ENCODE data around the gene SCAI. TPM values are rescaled to one million over a fixed set of nuclear protein-coding genes. Genes with fewer than 3 reads are reported as not detected.

The SCAI gene
- total and polyA plus RNA-seq, 4 donors = 1.4 to 39.9 (median 8.0) TPM

- no peaks in the 10 kb centered on the region for H3K4me1 ChIP-seq (ENCODE audit: control insufficient read depth in 5 of 5, insufficient read depth in 5 of 5, low read length in 5 of 5)
- H3K4me3 ChIP-seq = no peak overlapping the region
- 95 to 98% methylated on average over 5 of the region's 5 CpGs for WGBS, 2 donors
- no peak for TF ChIP-seq CTCF (IDR thresholded peaks at IDR 0.05; ENCODE audit: control extremely low read depth, extremely low read depth)
- H3K27me3 ChIP-seq (ENCODE audit: control insufficient read depth in 3 of 3, insufficient read depth in 3 of 3, low read length in 2 of 3) = no peaks in the 10 kb centered on the region
- peaks cover 3 to 33% (median 19%) of the 10 kb centered on the region in 4 donors for H3K36me3 ChIP-seq (ENCODE audit: control insufficient read depth in 4 of 4, insufficient read depth in 4 of 4, low read length in 4 of 4)
- H3K27ac ChIP-seq (ENCODE audit: low read depth in 1 of 2, low read length in 1 of 2) = no peak overlapping the region
- no peak for ATAC-seq (ENCODE audit: insufficient read depth, low FRiP score)
- peaks cover 0 to 2% (median 0%) of the 10 kb centered on the region in 4 donors for H3K9me3 ChIP-seq (ENCODE audit: control insufficient read depth in 4 of 4, insufficient read depth in 3 of 4, low read length in 3 of 4)
- no peak overlapping the region for H3K9ac ChIP-seq (ENCODE audit: insufficient read depth in 1 of 2, low read length in 2 of 2)
- DNase-seq = no peak
These were observed 228.4 kb downstream of the SCAI start for GRCh38 chr9:124914753-124915405.

- Histone ChIP-seq H3K27me3 (ENCODE audit: control insufficient read depth in 3 of 3, insufficient read depth in 3 of 3, low read length in 2 of 3) (no peaks in the 10 kb centered on the region), H3K4me3 (no peak overlapping the region), H3K4me1 (ENCODE audit: control insufficient read depth in 5 of 5, insufficient read depth in 5 of 5, low read length in 5 of 5) (no peaks in the 10 kb centered on the region), H3K9ac (ENCODE audit: insufficient read depth in 1 of 2, low read length in 2 of 2) (no peak overlapping the region), H3K36me3 (ENCODE audit: control insufficient read depth in 4 of 4, insufficient read depth in 4 of 4, low read length in 4 of 4) (peaks cover 0 to 32% (median 13%) of the 10 kb centered on the region in 4 donors), H3K9me3 (ENCODE audit: control insufficient read depth in 4 of 4, insufficient read depth in 3 of 4, low read length in 3 of 4) (peaks cover 0 to 2% (median 0%) of the 10 kb centered on the region in 4 donors), H3K27ac (ENCODE audit: low read depth in 1 of 2, low read length in 1 of 2) (no peak overlapping the region)
- WGBS, 2 donors = 97% methylated on average over 2 of the region's 2 CpGs
- DNase-seq (no peak), ATAC-seq (ENCODE audit: insufficient read depth, low FRiP score) (no peak)
- TF ChIP-seq CTCF (IDR thresholded peaks at IDR 0.05; ENCODE audit: control extremely low read depth, extremely low read depth) = no peak
These were observed 229.9 kb downstream of the SCAI start for GRCh38 chr9:124913378-124913777.

GRCh38 chr9:124911766-124912165, 231.6 kb downstream of the SCAI start:
- Histone ChIP-seq H3K9me3 (ENCODE audit: control insufficient read depth in 4 of 4, insufficient read depth in 3 of 4, low read length in 3 of 4) (peaks cover 0 to 2% (median 0%) of the 10 kb centered on the region in 4 donors), H3K4me3 (no peak overlapping the region), H3K27ac (ENCODE audit: low read depth in 1 of 2, low read length in 1 of 2) (no peak overlapping the region), H3K9ac (ENCODE audit: insufficient read depth in 1 of 2, low read length in 2 of 2) (no peak overlapping the region), H3K36me3 (ENCODE audit: control insufficient read depth in 4 of 4, insufficient read depth in 4 of 4, low read length in 4 of 4) (peaks cover 0 to 32% (median 16%) of the 10 kb centered on the region in 4 donors), H3K27me3 (ENCODE audit: control insufficient read depth in 3 of 3, insufficient read depth in 3 of 3, low read length in 2 of 3) (no peaks in the 10 kb centered on the region), H3K4me1 (ENCODE audit: control insufficient read depth in 5 of 5, insufficient read depth in 5 of 5, low read length in 5 of 5) (no peaks in the 10 kb centered on the region)
- 88 to 92% methylated on average over 1 of the region's 1 CpG for WGBS, 2 donors
- no peak for ATAC-seq (ENCODE audit: insufficient read depth, low FRiP score)
- no peak for TF ChIP-seq CTCF (IDR thresholded peaks at IDR 0.05; ENCODE audit: control extremely low read depth, extremely low read depth)
- DNase-seq = no peak

GRCh38 chr9:124908098-124908497, 235.2 kb downstream of the SCAI start:
- DNase-seq = no peak
- no peak for ATAC-seq (ENCODE audit: insufficient read depth, low FRiP score)
- no peak overlapping the region for H3K27ac ChIP-seq (ENCODE audit: low read depth in 1 of 2, low read length in 1 of 2)
- H3K9me3 ChIP-seq (ENCODE audit: control insufficient read depth in 4 of 4, insufficient read depth in 3 of 4, low read length in 3 of 4) = no peaks in the 10 kb centered on the region
- peaks cover 0 to 25% (median 14%) of the 10 kb centered on the region in 4 donors for H3K36me3 ChIP-seq (ENCODE audit: control insufficient read depth in 4 of 4, insufficient read depth in 4 of 4, low read length in 4 of 4)
- H3K4me3 ChIP-seq = no peak overlapping the region
- no peak overlapping the region for H3K9ac ChIP-seq (ENCODE audit: insufficient read depth in 1 of 2, low read length in 2 of 2)
- no peaks in the 10 kb centered on the region for H3K27me3 ChIP-seq (ENCODE audit: control insufficient read depth in 3 of 3, insufficient read depth in 3 of 3, low read length in 2 of 3)
- TF ChIP-seq CTCF (IDR thresholded peaks at IDR 0.05; ENCODE audit: control extremely low read depth, extremely low read depth) = no peak
- 88 to 94% methylated on average over 2 of the region's 2 CpGs for WGBS, 2 donors
- no peaks in the 10 kb centered on the region for H3K4me1 ChIP-seq (ENCODE audit: control insufficient read depth in 5 of 5, insufficient read depth in 5 of 5, low read length in 5 of 5)
